ENCODE data around the gene CDYL.
"Not testable (repeated sequence)": the region's sequence is repeated elsewhere in the genome, so short reads cannot be mapped to it uniquely, and the experiment has no call there.

The CDYL gene

DNA sequence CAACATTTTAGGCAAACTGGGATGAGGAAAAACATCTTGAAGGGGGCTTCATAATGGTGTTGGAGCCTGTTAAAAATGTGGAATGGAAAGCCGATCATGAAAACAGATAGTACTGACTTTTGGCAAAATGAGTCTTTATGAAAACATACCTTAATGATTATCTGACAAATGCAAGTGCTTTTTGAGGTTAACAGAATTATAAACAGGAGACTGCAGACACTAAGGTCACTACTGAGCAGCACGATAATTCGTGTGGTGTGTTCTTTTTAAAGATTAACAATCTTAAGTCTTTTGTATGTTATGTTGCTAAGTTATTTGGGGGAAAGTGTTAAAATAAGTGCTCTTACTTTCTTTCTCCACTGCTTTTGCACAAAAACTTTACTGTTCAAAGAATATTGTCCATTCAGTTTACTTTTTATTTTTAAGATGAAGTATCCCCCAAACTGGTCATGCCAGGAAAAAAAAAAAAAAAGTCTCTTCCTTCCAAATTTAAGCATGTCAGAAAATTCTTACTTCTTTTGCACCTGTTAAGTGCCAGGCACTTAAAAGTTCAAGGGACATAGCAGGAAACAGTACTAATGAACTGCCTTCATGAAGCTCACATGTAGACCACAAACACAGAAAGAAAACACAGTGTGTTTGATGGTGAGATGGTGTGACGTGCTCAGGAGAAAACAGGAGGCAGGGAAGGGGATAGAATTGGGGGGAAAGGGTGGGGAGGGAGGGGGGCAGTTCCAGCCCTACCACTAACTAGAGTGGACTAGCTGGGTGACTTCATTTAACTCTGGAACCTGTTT lies 73.2 kb downstream of the CDYL start:
- H3K4me3 ChIP-seq (ENCODE audit: low read length), result no peak overlapping the region
- TF ChIP-seq CTCF (conservative IDR thresholded peaks at IDR 0.05; ENCODE audit: low read depth, low read length), result no peak
- DNase-seq (ENCODE audit: low read depth), result no peak

DNA sequence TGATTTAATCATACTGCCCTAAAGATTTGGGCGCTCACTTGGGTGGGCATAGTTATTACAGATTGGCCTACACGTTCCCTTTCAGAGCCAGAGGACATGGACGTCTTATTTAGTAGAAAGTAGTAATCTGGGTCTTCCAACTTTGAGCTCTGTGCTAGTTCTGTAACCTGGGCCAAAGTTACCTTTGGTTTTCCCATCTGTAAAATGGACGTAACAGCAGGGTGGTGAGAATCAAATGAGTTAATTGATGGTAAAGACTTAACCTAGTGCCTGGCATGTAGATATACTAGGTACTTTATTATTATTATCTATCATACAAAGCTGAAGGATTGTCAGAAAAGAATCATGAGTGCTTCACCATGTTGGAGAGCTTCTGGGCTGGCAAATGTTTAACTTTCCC lies 74.8 kb downstream of the CDYL start:
- no peak overlapping the region for H3K4me3 ChIP-seq (ENCODE audit: low read length)
- no peak for DNase-seq (ENCODE audit: low read depth)
- TF ChIP-seq CTCF (conservative IDR thresholded peaks at IDR 0.05; ENCODE audit: low read depth, low read length), result no peak

- DNase-seq (ENCODE audit: low read depth); H3K4me3 ChIP-seq (ENCODE audit: low read length): not testable (repeated sequence)
These were observed 76.0 kb downstream of the CDYL start for GRCh38 chr6:4852186-4852585.

DNA sequence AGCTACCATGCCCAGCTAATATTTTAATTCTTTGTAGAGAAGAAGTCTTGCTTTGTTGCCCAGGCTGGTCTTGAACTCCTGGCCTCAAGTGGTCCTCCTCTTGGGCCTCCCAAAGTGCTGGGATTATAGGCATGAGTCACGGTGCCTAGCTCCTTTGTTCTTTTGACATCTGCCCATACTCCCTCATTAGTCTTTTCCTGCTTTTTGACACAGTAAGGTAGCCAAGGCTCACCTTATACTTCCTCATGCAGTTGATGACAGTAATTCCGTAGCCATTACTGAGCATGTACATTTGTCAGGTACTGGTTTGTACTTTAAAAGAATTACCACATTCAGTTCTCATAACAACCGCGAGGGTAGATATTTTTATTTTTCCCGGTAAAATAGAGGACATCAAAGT lies 76.7 kb downstream of the CDYL start:
- no peak for TF ChIP-seq CTCF (conservative IDR thresholded peaks at IDR 0.05; ENCODE audit: low read depth, low read length)
- H3K4me3 ChIP-seq (ENCODE audit: low read length), result no peak overlapping the region
- DNase-seq (ENCODE audit: low read depth), result no peak

DNA sequence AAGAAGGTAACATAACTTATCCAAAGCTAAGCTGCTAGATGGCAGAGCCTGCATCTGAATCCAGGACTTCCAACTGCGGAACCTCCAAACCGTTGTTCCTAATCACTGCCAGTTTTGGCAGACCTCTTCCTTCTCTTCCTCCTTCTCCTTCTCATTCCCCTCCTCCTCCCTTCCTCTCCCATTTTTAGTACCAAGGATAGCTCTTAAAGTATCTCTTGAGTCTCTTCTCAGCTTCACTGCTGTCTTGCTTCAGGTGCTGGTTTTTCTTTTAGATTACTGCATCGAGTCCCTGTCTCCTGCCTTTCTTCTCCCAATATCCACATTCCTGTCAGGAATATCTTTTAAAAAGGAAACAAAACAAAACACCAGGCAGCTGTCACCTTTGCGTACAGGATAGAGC lies 77.1 kb downstream of the CDYL start:
- no peak for DNase-seq (ENCODE audit: low read depth)
- H3K4me3 ChIP-seq (ENCODE audit: low read length), result no peak overlapping the region
- no peak for TF ChIP-seq CTCF (conservative IDR thresholded peaks at IDR 0.05; ENCODE audit: low read depth, low read length)

DNA sequence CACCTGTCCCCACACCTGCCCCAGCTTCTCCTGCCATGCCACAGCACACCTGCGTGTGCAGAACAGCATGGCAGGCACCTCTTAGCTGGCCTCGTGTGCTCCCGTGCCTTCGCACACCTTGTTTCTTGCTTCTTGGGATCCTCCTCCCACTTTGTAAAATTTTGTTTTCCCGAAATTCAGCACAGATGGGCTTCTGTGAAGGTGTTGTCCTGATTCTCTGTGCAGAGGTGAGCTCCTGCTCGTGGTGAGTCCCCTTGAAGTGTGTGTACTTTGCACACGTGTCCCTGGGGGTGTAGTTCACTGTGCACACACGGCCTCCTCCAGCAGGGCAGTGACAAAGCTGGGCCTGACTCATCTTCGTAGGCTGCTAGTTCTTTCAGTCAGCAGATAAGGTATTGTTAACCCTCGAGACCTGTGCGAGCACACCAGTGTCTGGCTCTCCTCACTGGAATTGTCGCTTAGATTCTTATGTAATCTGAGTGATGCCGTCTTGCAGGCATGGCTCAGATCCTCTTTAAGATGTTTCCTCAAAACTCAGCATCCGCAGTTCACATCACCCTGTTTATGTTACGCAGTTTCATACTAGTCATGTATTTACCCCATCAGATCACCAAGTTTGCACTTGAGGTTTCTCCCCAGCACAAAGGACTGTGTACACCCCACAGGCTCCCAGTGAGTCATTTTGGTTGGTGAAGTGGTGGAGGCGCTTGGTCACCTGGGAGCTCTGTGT lies 77.7 kb downstream of the CDYL start:
- no peak for DNase-seq (ENCODE audit: low read depth)
- TF ChIP-seq CTCF (conservative IDR thresholded peaks at IDR 0.05; ENCODE audit: low read depth, low read length), result no peak
- H3K4me3 ChIP-seq (ENCODE audit: low read length), result no peak overlapping the region

DNA sequence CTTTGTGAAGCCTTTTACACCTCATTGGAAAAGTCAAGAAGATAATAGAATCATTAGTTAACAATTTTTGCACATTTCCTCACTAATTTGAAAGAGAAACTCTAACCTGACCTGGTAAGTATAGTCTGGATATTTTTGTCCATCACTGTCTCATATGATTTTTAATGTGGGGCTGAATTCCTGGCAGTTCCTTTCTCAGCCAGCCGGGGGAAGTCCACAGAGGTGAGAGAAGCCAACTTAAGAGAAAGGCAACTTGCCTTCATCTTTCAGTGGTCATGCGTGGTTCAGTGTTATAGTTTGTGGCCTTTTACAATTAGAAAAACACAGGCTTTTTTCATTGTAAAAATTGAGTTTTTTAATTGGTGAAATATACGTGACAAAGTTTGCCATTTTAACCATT lies 80.6 kb downstream of the CDYL start:
- no peak overlapping the region for H3K4me3 ChIP-seq (ENCODE audit: low read length)
- no peak for DNase-seq (ENCODE audit: low read depth)
- peak; percentile 14 for TF ChIP-seq CTCF (conservative IDR thresholded peaks at IDR 0.05; ENCODE audit: low read depth, low read length)

Measured in retinal pigment epithelial cell (primary cell).